Natural killer cell (primary cell): ENCODE data around the gene UBR4. TPM values are rescaled to one million over a fixed set of nuclear protein-coding genes. Genes with fewer than 3 reads are reported as not detected.

Source experiments
- ATAC-seq, 3 donors: fragments of 150-1000 bp in 2 of 3; fragments of 200-7000 bp in 1 of 3; cut with Tn5 transposase; 1 replicate in 1 of 3; 2 replicates in 2 of 3; pipeline ENCODE4 v1.10.0; 2021; ENCODE audit warnings: mild to moderate bottlenecking in 2 of 3, moderate library complexity in 2 of 3
- DNase-seq, 2 donors: peaks; one replicate each; pipeline versions ENCODE4 v3.0.0 to v3.0.0-alpha.2; 2013 to 2021; ENCODE audit warnings: mixed read lengths in 1 of 2
- H3K27ac ChIP-seq: one replicate; pipeline ENCODE4 v1.5.1; 2013; ENCODE audit warnings: mild to moderate bottlenecking, low read length
- H3K27me3 ChIP-seq: one replicate; pipeline ENCODE4 v1.6.1; 2013; ENCODE audit warnings: low read length; ENCODE audit not compliant: control insufficient read depth, insufficient read depth
- H3K36me3 ChIP-seq: one replicate; pipeline ENCODE4 v1.6.1; 2013; ENCODE audit warnings: low read length; ENCODE audit not compliant: control insufficient read depth, insufficient read depth
- H3K4me1 ChIP-seq: one replicate; pipeline ENCODE4 v1.6.1; 2013; ENCODE audit warnings: low read length; ENCODE audit not compliant: control insufficient read depth, insufficient read depth
- H3K4me3 ChIP-seq: one replicate; pipeline ENCODE4 v1.5.1; 2013; ENCODE audit warnings: low read length
- H3K9me3 ChIP-seq: one replicate; pipeline ENCODE4 v1.6.1; 2013; ENCODE audit warnings: low read length; ENCODE audit not compliant: control insufficient read depth, insufficient read depth
- H3K27ac Mint-ChIP-seq, 2 donors: one replicate each; pipeline ENCODE4 v1.8.0; 2022; ENCODE audit warnings: mild to moderate bottlenecking in 2 of 2, mixed read lengths in 2 of 2, moderate library complexity in 1 of 2
- H3K27me3 Mint-ChIP-seq, 2 donors: one replicate each; pipeline ENCODE4 v1.8.0; 2022; ENCODE audit warnings: low read depth in 2 of 2, mixed read lengths in 2 of 2
- H3K36me3 Mint-ChIP-seq: one replicate; pipeline ENCODE4 v1.8.0; 2022; ENCODE audit warnings: mixed read lengths
- H3K4me1 Mint-ChIP-seq, 2 donors: one replicate each; pipeline ENCODE4 v1.8.0; 2022; ENCODE audit warnings: mixed read lengths in 2 of 2
- H3K4me3 Mint-ChIP-seq: one replicate; pipeline ENCODE4 v1.8.0; 2022; ENCODE audit warnings: mild to moderate bottlenecking, moderate library complexity, mixed read lengths
- H3K9me3 Mint-ChIP-seq, 2 donors: one replicate each; pipeline ENCODE4 v1.8.0; 2022; ENCODE audit warnings: mixed read lengths in 2 of 2
- WGBS: methylation state at CpG from one replicate; pipeline ENCODE4 v1.1.7; 2013; ENCODE audit warnings: missing lambda C conversion rate; ENCODE audit not compliant: insufficient coverage; 5-methylcytosine and 5-hydroxymethylcytosine counted together
- intact Hi-C: fragments of 100-400 bp; cut with micrococcal nuclease; formaldehyde crosslinking; loops from one replicate; pipeline ENCODE4 v1.14.2; 2022
- total RNA-seq, 4 donors: library from RNA; stranded (reverse); fragments of 120-200 nt in 1 of 4; gene quantifications; one replicate each; pipeline versions ENCODE4 v1.2.3 to v1.2.4, GENCODE V29; 2013 to 2022
- TF ChIP-seq, protein P1 (sequence below): fragments of 200-600 bp; IDR thresholded peaks from one replicate; pipeline ENCODE4 v1.8.0; 2022; ENCODE audit warnings: antibody characterized with exemption

The UBR4 gene
- total RNA-seq, 3 donors from 2014 or later (not counting 1 experiment from before 2014, with no cell fraction given): 139 to 178 (median 158) TPM

GRCh38 chr1:19199329-19199968 lies 10.6 kb downstream of the UBR4 start:
- Mint-ChIP-seq H3K36me3 (peaks cover 32% of the 10 kb centered on the region), H3K27me3 (no peaks in the 10 kb centered on the region), H3K4me1 (peaks cover 19 to 22% of the 10 kb centered on the region in 2 donors), H3K27ac (no peak overlapping the region), H3K9me3 (no peaks in the 10 kb centered on the region), H3K4me3 (no peak overlapping the region)
- H3K36me3 ChIP-seq: peaks cover 57% of the 10 kb centered on the region
- ATAC-seq (no peak), DNase-seq (no peak)
- 97% methylated on average over 4 of the region's 4 CpGs for WGBS
- H3K4me3 ChIP-seq: no peak overlapping the region
- intact Hi-C loops: no loop called here
- H3K27me3 ChIP-seq: no peaks in the 10 kb centered on the region
- H3K27ac ChIP-seq: no peak overlapping the region
- H3K9me3 ChIP-seq: no peaks in the 10 kb centered on the region
- H3K4me1 ChIP-seq: peaks cover 3% of the 10 kb centered on the region
- TF ChIP-seq, protein P1, sequence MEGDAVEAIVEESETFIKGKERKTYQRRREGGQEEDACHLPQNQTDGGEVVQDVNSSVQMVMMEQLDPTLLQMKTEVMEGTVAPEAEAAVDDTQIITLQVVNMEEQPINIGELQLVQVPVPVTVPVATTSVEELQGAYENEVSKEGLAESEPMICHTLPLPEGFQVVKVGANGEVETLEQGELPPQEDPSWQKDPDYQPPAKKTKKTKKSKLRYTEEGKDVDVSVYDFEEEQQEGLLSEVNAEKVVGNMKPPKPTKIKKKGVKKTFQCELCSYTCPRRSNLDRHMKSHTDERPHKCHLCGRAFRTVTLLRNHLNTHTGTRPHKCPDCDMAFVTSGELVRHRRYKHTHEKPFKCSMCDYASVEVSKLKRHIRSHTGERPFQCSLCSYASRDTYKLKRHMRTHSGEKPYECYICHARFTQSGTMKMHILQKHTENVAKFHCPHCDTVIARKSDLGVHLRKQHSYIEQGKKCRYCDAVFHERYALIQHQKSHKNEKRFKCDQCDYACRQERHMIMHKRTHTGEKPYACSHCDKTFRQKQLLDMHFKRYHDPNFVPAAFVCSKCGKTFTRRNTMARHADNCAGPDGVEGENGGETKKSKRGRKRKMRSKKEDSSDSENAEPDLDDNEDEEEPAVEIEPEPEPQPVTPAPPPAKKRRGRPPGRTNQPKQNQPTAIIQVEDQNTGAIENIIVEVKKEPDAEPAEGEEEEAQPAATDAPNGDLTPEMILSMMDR: no peak

- ATAC-seq (no peak), DNase-seq (no peak)
- Histone ChIP-seq H3K36me3 (peaks cover 63% of the 10 kb centered on the region), H3K27ac (no peak overlapping the region), H3K4me1 (peaks cover 3% of the 10 kb centered on the region), H3K9me3 (no peaks in the 10 kb centered on the region), H3K4me3 (no peak overlapping the region), H3K27me3 (no peaks in the 10 kb centered on the region)
- no peak overlapping the region for H3K4me3 Mint-ChIP-seq
- H3K4me1 Mint-ChIP-seq: peaks cover 13 to 21% of the 10 kb centered on the region in 2 donors
- H3K27ac Mint-ChIP-seq: no peak overlapping the region
- peaks cover 34% of the 10 kb centered on the region for H3K36me3 Mint-ChIP-seq
- WGBS: 93% methylated on average over 4 of the region's 4 CpGs
- no peaks in the 10 kb centered on the region for H3K9me3 Mint-ChIP-seq
- TF ChIP-seq, protein P1: no peak
- no peaks in the 10 kb centered on the region for H3K27me3 Mint-ChIP-seq
- intact Hi-C loops: no loop called here
Measured at GRCh38 chr1:19198820-19199219, 11.2 kb downstream of the UBR4 start.

DNA sequence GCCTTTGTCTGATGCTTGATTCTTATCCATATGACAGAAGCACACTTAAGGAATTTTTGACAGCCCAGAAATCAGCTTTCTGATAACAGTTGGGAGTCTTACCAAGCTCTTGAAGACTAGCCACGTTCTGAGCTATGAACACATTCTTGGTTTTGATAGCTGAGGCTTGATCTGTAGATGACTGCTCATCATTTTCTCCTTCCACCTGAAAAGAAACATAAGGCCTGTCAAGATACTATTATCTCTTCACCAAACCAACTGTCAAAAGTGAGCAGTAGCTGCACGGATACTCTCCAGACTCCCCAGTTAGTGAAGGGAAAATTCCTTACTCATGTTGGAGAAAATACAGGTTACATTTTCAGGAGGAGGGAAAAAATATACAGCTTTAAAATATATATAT lies 12.2 kb downstream of the UBR4 start:
- WGBS: 100% methylated on average over 1 of the region's 2 CpGs
- Mint-ChIP-seq H3K27me3 (no peaks in the 10 kb centered on the region), H3K4me1 (peaks cover 11 to 21% of the 10 kb centered on the region in 2 donors), H3K9me3 (no peaks in the 10 kb centered on the region), H3K4me3 (no peak overlapping the region), H3K27ac (no peak overlapping the region), H3K36me3 (peaks cover 43% of the 10 kb centered on the region)
- no peaks in the 10 kb centered on the region for H3K9me3 ChIP-seq
- ATAC-seq (no peak), DNase-seq (no peak)
- H3K27ac ChIP-seq: no peak overlapping the region
- H3K4me3 ChIP-seq: no peak overlapping the region
- H3K36me3 ChIP-seq: peaks cover 72% of the 10 kb centered on the region
- no peaks in the 10 kb centered on the region for H3K27me3 ChIP-seq
- intact Hi-C loops: no loop called here
- TF ChIP-seq, protein P1: no peak
- peaks cover 3% of the 10 kb centered on the region for H3K4me1 ChIP-seq

GRCh38 chr1:19196331-19196730 lies 13.7 kb downstream of the UBR4 start:
- H3K4me3 ChIP-seq: no peak overlapping the region
- H3K36me3 Mint-ChIP-seq: peaks cover 43% of the 10 kb centered on the region
- no peaks in the 10 kb centered on the region for H3K9me3 ChIP-seq
- H3K27ac Mint-ChIP-seq: no peak overlapping the region
- TF ChIP-seq, protein P1: no peak
- H3K4me3 Mint-ChIP-seq: no peak overlapping the region
- DNase-seq (no peak), ATAC-seq (no peak)
- H3K36me3 ChIP-seq: peaks cover 82% of the 10 kb centered on the region
- no peaks in the 10 kb centered on the region for H3K27me3 Mint-ChIP-seq
- intact Hi-C loops: no loop called here
- no peak overlapping the region for H3K27ac ChIP-seq
- H3K4me1 ChIP-seq: no peaks in the 10 kb centered on the region
- no peaks in the 10 kb centered on the region for H3K9me3 Mint-ChIP-seq
- peaks cover 0 to 6% of the 10 kb centered on the region in 2 donors for H3K4me1 Mint-ChIP-seq
- 80% methylated on average over 2 of the region's 3 CpGs for WGBS
- H3K27me3 ChIP-seq: no peaks in the 10 kb centered on the region
